Suprapubic skin (tissue), 3 donors: Measurements from ENCODE around the gene SNX24.

Source experiments
- CTCF ChIP-seq, 2 donors: fragments of 200-600 bp in 1 of 2; fragments of 450-650 bp in 1 of 2; sonication (generic) in 1 of 2; IDR thresholded peaks; one replicate each; pipeline ENCODE4 v1.5.1; 2016 to 2019; ENCODE audit warnings: antibody characterized with exemption in 2 of 2, mild to moderate bottlenecking in 1 of 2, moderate library complexity in 1 of 2
- EP300 ChIP-seq: sonication (generic); formaldehyde crosslinking; IDR thresholded peaks from one replicate; pipeline ENCODE4 v1.6.1; 2017; ENCODE audit warnings: antibody characterized with exemption
- POLR2A ChIP-seq, 2 donors: fragments of 450-650 bp; IDR thresholded peaks; one replicate each; pipeline ENCODE4 v1.6.1; 2017; ENCODE audit warnings: antibody characterized with exemption in 2 of 2, mild to moderate bottlenecking in 2 of 2, moderate library complexity in 2 of 2

GRCh38 chr5:122874179-122874875, 28.9 kb downstream of the SNX24 start:
- TF ChIP-seq CTCF (IDR thresholded peaks at IDR 0.05) (no peak), POLR2A (IDR thresholded peaks at IDR 0.05) (no peak), EP300 (no peak)
